ENCODE data around the gene SRP72. TPM values are rescaled to one million over a fixed set of nuclear protein-coding genes. Genes with fewer than 3 reads are reported as not detected.

The SRP72 gene
- total RNA-seq, 1 experiment from 2014 or later = 146 TPM

GRCh38 chr4:56430203-56430602, 37.2 kb upstream of the SRP72 start:
- DNase-seq (ENCODE audit: low read depth, low spot score) (no peak), ATAC-seq (no peak)
- H3K4me3 ChIP-seq (replicated peaks in 1 of 2; ENCODE audit: low read depth in 1 of 2, low read length in 2 of 2) = no peak overlapping the region
- no peak overlapping the region for H3K4me2 ChIP-seq (ENCODE audit: low read length)
- ChIA-PET POLR2A (no interaction called here), CTCF (no interaction called here), RAD21 (ENCODE audit: low non-redundant PET in 1 of 2, low total read pairs in 2 of 2, uncharacterized antibody in 2 of 2, unreplicated experiment in 2 of 2) (interaction anchor here in 1 of 2 experiments (0.6 kb wide), 1 partner anchor 20 kb away, joined by 3 read pairs; no protein-coding TSS in a partner anchor)
- peaks cover 3 to 9% of the 10 kb centered on the region in 2 experiments; a peak in 3 of 4 replicates for H3K4me1 ChIP-seq (ENCODE audit: control insufficient read depth in 1 of 2, insufficient read depth in 2 of 2, low read length in 2 of 2)
- no peak overlapping the region for H3K27ac ChIP-seq (ENCODE audit: low read depth, low read length)
- no TSS peak for BruUV-seq (replicated peaks)
- peaks cover 100% of the 10 kb centered on the region for H3K79me2 ChIP-seq (ENCODE audit: insufficient read depth, low read length)
- H3K9me3 ChIP-seq (ENCODE audit: control insufficient read depth in 1 of 2, insufficient read depth in 1 of 2, low read depth in 1 of 2, low read length in 2 of 2) = no peaks in the 10 kb centered on the region
- TF ChIP-seq EGR1 (IDR thresholded peaks at IDR 0.05; ENCODE audit: low read depth) (no peak), SIN3A (IDR thresholded peaks at IDR 0.05; ENCODE audit: low read depth) (no peak), YY1 (IDR thresholded peaks at IDR 0.05; ENCODE audit: extremely low read depth, insufficient replicate concordance, low read depth, low read length) (no peak), EZH2phosphoT487 (IDR thresholded peaks at IDR 0.05; ENCODE audit: borderline replicate concordance) (no peak), POLR2AphosphoS5 (IDR thresholded peaks at IDR 0.05; ENCODE audit: low read depth, low read length) (no peak), SP1 (IDR thresholded peaks at IDR 0.05; ENCODE audit: low read depth) (no peak), TCF7L2 (IDR thresholded peaks at IDR 0.05; ENCODE audit: borderline replicate concordance, extremely low read depth, insufficient read depth, insufficient read length) (no peak), FOSL1 (IDR thresholded peaks at IDR 0.05; ENCODE audit: low read depth) (no peak), CTCF (IDR thresholded peaks at IDR 0.05 in 2 of 3, conservative IDR thresholded peaks at IDR 0.05 in 1 of 3; ENCODE audit: borderline replicate concordance in 1 of 3, insufficient read depth in 1 of 3, low read depth in 2 of 3, low read length in 2 of 3) (no peak), EZH2 (IDR thresholded peaks at IDR 0.05) (no peak)
- no peak overlapping the region for H3K9ac ChIP-seq (ENCODE audit: low read length)
- 0 out of 4 replicates have a peak, but pooled peaks cover 0 to 4% of the 10 kb centered on the region in 2 experiments for H3K36me3 ChIP-seq (ENCODE audit: control insufficient read depth in 1 of 2, insufficient read depth in 2 of 2, low read length in 2 of 2)
- no peaks in the 10 kb centered on the region for H3K27me3 ChIP-seq (ENCODE audit: insufficient read depth, low read length)
- no peaks in the 10 kb centered on the region for H3K9me2 ChIP-seq (ENCODE audit: insufficient read depth)
- no peak overlapping the region for H2AFZ ChIP-seq (ENCODE audit: low read depth, low read length, poor library complexity, severe bottlenecking)
- peaks cover 63% of the 10 kb centered on the region; the same call in 1 of the 2 replicates for H4K20me1 ChIP-seq (ENCODE audit: insufficient read depth)
- intact Hi-C loops (cut with micrococcal nuclease) = loop anchor here (10.0 kb wide), 1 partner anchor 475 kb away; the partner anchor contains the start of gene REST
